Ovary (tissue), 9 donors: ENCODE measurements around the gene ZFP36. TPM values are rescaled to one million over a fixed set of nuclear protein-coding genes. Genes with fewer than 3 reads are reported as not detected.
"Not testable (repeated sequence)": the region's sequence is repeated elsewhere in the genome, so short reads cannot be mapped to it uniquely, and the experiment has no call there.

ENCODE experiments used
- DNase-seq, 5 donors: peaks; one replicate each; pipeline ENCODE4 v3.0.0-alpha.2; 2019 to 2020
- H3K27ac ChIP-seq, 2 donors: fragments of 200-600 bp; one replicate each; pipeline versions ENCODE4 v1.5.1 to v1.8.0; 2019 to 2022
- H3K27me3 ChIP-seq: fragments of 200-600 bp; one replicate; pipeline ENCODE4 v1.8.0; 2022
- H3K36me3 ChIP-seq: fragments of 200-600 bp; sonication (generic); one replicate; pipeline ENCODE4 v1.5.1; 2019
- H3K4me1 ChIP-seq: one replicate; pipeline ENCODE4 v1.8.1; 2013; ENCODE audit warnings: mild to moderate bottlenecking, moderate library complexity; ENCODE audit not compliant: insufficient read depth
- H3K4me3 ChIP-seq: fragments of 200-600 bp; sonication (generic); one replicate; pipeline ENCODE4 v1.5.1; 2017
- H3K9me3 ChIP-seq, 2 donors: fragments of 200-600 bp in 1 of 2; sonication (generic) in 1 of 2; one replicate each; pipeline versions ENCODE4 v1.5.1 to v1.8.1; 2013 to 2019; ENCODE audit warnings: mild to moderate bottlenecking in 1 of 2, moderate library complexity in 1 of 2
- EP300 ChIP-seq: sonication (generic); formaldehyde crosslinking; IDR thresholded peaks from one replicate; pipeline ENCODE4 v1.6.1; 2017; ENCODE audit warnings: antibody characterized with exemption
- POLR2A ChIP-seq: fragments of 450-650 bp; IDR thresholded peaks from one replicate; pipeline ENCODE4 v1.6.1; 2017; ENCODE audit warnings: antibody characterized with exemption, mild to moderate bottlenecking, moderate library complexity
- WGBS, 3 donors: extraction: QIAGEN DNeasy Blood & Tissue Kit in 1 of 3; methylation state at CpG; one replicate each; pipeline versions ENCODE4 v1.1.5 to v1.1.7; 2013 to 2017; 5-methylcytosine and 5-hydroxymethylcytosine counted together
- intact Hi-C, 4 donors: fragments of 100-400 bp; cut with DNase I; formaldehyde crosslinking; loops; one replicate each; pipeline versions ENCODE4 v1.11.0 to v1.15.1; 2022 to 2023
- polyA plus RNA-seq, 2 donors: library from polyadenylated mRNA; stranded (reverse); fragments of 200-250 nt in 1 of 2; fragments of 350-450 nt in 1 of 2; fragmentation: Illumina TruSeq in 1 of 2; extraction: RNeasy Lipid Tissue Mini Kit (QIAGEN cat#74804) in 1 of 2; gene quantifications; one replicate each; pipeline ENCODE4 v1.2.3, GENCODE V29; 2013 to 2014
- total RNA-seq, 7 donors: library from RNA; depleted of rRNA in 2 of 7; stranded (reverse); fragments of >200 nt in 2 of 7; fragmentation: NEBNext Ultra II Directional in 3 of 7; extraction: Animal tissue kit (Norgen Biotek cat#: 25700) in 3 of 7; gene quantifications; one replicate each; pipeline versions ENCODE4 v1.1.0 to v1.2.4, GENCODE V29; 2016 to 2023
- TF ChIP-seq, protein P1 (sequence below), 3 donors: fragments of 450-650 bp in 2 of 3; fragments of 200-600 bp in 1 of 3; IDR thresholded peaks; one replicate each; pipeline versions ENCODE4 v1.5.1 to v1.8.0; 2016 to 2022; ENCODE audit warnings: antibody characterized with exemption in 3 of 3, mild to moderate bottlenecking in 1 of 3
- donor health status: DM: no; HTN: no; CAD: no; lungs with moderate emphysema.
- donor health status: DM: no; HTN: no; CAD: no.
- donor health status: Bipolar disorder and iron deficiency.
- donor health status: DM: yes; HTN: yes; CAD: no.
- donor health status: DM: no; HTN: no; CAD: no.
- donor health status: DM: yes; HTN: yes; CAD: no.

ZFP36 gene
- total and polyA plus RNA-seq, 9 donors, result 78.1 to 995 (median 196) TPM

GRCh38 chr19:39372941-39373340, 33.7 kb upstream of the ZFP36 start:
- H3K36me3 ChIP-seq, result no peaks in the 10 kb centered on the region
- H3K4me1 ChIP-seq, result peaks cover 12% of the 10 kb centered on the region
- TF ChIP-seq, protein P1, sequence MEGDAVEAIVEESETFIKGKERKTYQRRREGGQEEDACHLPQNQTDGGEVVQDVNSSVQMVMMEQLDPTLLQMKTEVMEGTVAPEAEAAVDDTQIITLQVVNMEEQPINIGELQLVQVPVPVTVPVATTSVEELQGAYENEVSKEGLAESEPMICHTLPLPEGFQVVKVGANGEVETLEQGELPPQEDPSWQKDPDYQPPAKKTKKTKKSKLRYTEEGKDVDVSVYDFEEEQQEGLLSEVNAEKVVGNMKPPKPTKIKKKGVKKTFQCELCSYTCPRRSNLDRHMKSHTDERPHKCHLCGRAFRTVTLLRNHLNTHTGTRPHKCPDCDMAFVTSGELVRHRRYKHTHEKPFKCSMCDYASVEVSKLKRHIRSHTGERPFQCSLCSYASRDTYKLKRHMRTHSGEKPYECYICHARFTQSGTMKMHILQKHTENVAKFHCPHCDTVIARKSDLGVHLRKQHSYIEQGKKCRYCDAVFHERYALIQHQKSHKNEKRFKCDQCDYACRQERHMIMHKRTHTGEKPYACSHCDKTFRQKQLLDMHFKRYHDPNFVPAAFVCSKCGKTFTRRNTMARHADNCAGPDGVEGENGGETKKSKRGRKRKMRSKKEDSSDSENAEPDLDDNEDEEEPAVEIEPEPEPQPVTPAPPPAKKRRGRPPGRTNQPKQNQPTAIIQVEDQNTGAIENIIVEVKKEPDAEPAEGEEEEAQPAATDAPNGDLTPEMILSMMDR (IDR thresholded peaks at IDR 0.05), result no peak
- TF ChIP-seq EP300 (no peak), POLR2A (no peak)
- H3K9me3 ChIP-seq, result no peaks in the 10 kb centered on the region
- H3K27ac ChIP-seq, result peak overlapping the region; percentile 46 to 86
- WGBS, 3 donors, result 17 to 31% (median 30%) methylated on average over 2 of the region's 2 CpGs
- no peak for DNase-seq
- intact Hi-C loops, result no loop called here
- no peaks in the 10 kb centered on the region for H3K27me3 ChIP-seq
- H3K4me3 ChIP-seq, result no peak overlapping the region

- Histone ChIP-seq H3K27ac (no peak overlapping the region), H3K4me1 (peaks cover 12% of the 10 kb centered on the region), H3K9me3 (no peaks in the 10 kb centered on the region), H3K36me3 (no peaks in the 10 kb centered on the region), H3K4me3 (no peak overlapping the region), H3K27me3 (no peaks in the 10 kb centered on the region)
- intact Hi-C loops, result no loop called here
- TF ChIP-seq EP300, result no peak
- no peak for TF ChIP-seq POLR2A
- TF ChIP-seq, protein P1 (IDR thresholded peaks at IDR 0.05), result no peak
- no peak for DNase-seq
Observed at GRCh38 chr19:39375929-39376328, 30.7 kb upstream of the ZFP36 start.

DNA sequence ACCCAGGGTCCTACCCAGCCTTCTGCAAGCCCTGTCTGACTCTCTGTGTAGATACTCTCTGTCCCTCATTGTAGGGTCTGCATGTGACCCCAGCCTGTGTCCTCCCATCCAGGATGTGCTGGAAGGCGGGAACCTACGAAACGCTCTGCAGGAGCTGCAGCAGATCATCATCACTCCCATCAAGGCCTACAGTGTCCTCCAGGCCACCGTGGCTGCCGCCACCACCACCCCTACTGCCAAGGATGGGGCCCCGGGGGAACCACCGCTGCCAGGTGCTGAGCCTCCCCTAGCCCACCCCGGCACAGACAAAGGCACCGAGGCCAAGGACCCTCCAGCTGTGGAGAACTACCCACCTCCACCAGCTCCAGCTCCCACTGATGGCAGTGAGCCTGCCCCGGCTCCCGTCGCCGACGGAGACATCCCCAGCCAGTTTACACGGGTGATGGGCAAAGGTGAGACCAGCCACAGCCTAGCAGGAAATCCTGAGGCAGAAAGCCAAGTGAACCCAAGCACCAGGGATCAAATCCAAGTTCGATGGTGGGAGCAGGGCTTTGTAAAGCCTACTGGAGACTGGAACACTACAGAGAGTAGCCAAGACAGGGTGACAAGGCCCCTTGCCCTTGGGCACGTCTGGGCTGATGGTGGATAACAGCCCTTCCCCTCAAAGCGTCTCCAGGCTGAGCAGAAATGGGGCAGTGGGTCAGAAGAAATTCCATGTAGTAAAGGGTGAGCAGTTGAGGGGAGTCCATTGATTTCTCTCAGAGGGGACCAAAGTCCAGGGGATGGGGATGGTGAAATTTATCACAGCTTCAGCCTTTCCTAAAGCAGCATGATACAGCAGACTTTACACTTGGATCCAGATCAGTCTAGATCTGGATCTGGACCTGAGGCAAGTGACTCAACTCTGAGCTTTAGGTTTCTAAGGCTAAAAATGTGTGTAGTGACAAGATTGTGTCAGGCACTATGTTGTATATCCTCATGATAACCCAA, 29.0 kb upstream of the ZFP36 start:
- H3K27me3 ChIP-seq, result no peaks in the 10 kb centered on the region
- TF ChIP-seq EP300, result no peak
- no peak for TF ChIP-seq POLR2A
- TF ChIP-seq, protein P1 (IDR thresholded peaks at IDR 0.05), result no peak
- DNase-seq, result no peak
- no peak overlapping the region for H3K4me3 ChIP-seq
- H3K36me3 ChIP-seq, result no peaks in the 10 kb centered on the region
- intact Hi-C loops, result no loop called here
- H3K27ac ChIP-seq, result no peak overlapping the region
- peaks cover 8% of the 10 kb centered on the region for H3K4me1 ChIP-seq
- 76 to 80% (median 77%) methylated on average over 18 of the region's 18 CpGs for WGBS, 3 donors
- H3K9me3 ChIP-seq, result no peaks in the 10 kb centered on the region

GRCh38 chr19:39379366-39379765, 27.3 kb upstream of the ZFP36 start:
- H3K4me3 ChIP-seq, intact Hi-C loops, H3K9me3 ChIP-seq, H3K36me3 ChIP-seq, H3K4me1 ChIP-seq, DNase-seq, H3K27me3 ChIP-seq, H3K27ac ChIP-seq: not testable (repeated sequence)
- 95 to 100% (median 98%) methylated on average over 4 of the region's 4 CpGs for WGBS, 3 donors

GRCh38 chr19:39379865-39380396, 26.7 kb upstream of the ZFP36 start:
- H3K36me3 ChIP-seq, result no peaks in the 10 kb centered on the region
- WGBS, 3 donors, result 83 to 90% (median 86%) methylated on average over 14 of the region's 14 CpGs

More at GRCh38 chr19:39379865-39380396, 26.7 kb upstream of the ZFP36 start:
- DNase-seq, result no peak
- Histone ChIP-seq H3K4me3 (no peak overlapping the region), H3K4me1 (no peaks in the 10 kb centered on the region), H3K27ac (no peak overlapping the region), H3K9me3 (no peaks in the 10 kb centered on the region), H3K27me3 (no peaks in the 10 kb centered on the region)
- TF ChIP-seq, protein P1 (IDR thresholded peaks at IDR 0.05), result no peak
- no peak for TF ChIP-seq EP300
- TF ChIP-seq POLR2A, result no peak
- intact Hi-C loops, result no loop called here
